ENCODE data around the gene BET1.

GRCh38 chr7:94030634-94031033 is 26.5 kb upstream of the BET1 start:
- TF ChIP-seq YY1 (IDR thresholded peaks at IDR 0.05; ENCODE audit: insufficient read depth, insufficient read length) (no peak), ZNF274 (IDR thresholded peaks at IDR 0.05; ENCODE audit: low read depth, low read length) (no peak), SUZ12 (IDR thresholded peaks at IDR 0.05; ENCODE audit: extremely low read depth, insufficient read depth, insufficient read length) (no peak)

All from NT2/D1 (cell line).